Measurements from ENCODE around the gene SPATA33.
"Not testable (repeated sequence)": the region's sequence is repeated elsewhere in the genome, so short reads cannot be mapped to it uniquely, and the experiment has no call there.

SPATA33 gene

DNA sequence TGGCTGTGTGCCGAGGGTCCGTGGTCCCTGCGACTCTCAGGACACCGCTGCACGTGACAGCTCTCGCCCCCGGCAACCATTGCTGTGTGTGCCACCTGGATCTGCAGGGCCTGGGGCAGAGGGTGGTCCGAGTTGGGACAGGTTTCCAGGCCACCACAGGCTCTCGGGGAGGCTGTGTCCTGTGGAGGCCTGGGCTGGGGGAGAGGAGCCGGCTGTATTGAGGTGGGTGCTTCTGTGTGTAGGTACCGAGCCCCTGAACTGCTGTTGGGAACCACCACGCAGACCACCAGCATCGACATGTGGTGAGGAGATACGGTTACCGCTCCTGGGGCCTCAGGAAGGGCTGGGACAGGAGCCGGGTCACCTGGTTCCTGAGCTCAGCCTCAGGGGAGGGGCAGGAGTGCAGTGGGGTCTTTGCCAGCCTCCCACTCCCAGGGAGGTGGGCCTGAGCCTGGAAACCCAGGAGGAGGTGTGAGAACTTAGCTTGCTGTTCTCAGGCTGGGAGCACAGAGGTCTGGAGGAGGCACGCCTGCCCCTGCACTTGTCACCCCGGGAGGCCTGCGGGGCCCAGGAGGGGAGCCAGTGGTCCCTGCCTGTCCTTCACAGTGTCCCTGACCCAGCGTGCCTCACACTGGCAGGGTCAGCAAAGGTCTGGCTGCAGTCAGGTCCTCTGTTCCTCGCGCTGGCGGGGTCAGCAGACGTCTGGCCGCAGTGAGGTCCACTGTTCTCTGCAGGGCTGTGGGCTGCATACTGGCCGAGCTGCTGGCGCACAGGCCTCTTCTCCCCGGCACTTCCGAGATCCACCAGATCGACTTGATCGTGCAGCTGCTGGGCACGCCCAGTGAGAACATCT is 36.5 kb downstream of the SPATA33 start:
- DNase-seq (ENCODE audit: low read depth): no peak

DNA sequence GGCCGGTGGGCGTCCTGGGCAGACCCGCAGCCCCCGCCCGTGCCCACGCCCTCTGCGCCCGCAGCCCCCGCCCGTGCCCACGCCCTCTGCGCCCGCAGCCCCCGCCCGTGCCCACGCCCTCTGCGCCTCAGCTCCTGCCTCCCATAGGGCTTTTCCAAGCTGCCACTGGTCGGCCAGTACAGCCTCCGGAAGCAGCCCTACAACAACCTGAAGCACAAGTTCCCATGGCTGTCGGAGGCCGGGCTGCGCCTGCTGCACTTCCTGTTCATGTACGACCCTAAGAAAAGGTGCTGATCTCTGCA is 37.1 kb downstream of the SPATA33 start:
- DNase-seq (ENCODE audit: low read depth): not testable (repeated sequence)

DNA sequence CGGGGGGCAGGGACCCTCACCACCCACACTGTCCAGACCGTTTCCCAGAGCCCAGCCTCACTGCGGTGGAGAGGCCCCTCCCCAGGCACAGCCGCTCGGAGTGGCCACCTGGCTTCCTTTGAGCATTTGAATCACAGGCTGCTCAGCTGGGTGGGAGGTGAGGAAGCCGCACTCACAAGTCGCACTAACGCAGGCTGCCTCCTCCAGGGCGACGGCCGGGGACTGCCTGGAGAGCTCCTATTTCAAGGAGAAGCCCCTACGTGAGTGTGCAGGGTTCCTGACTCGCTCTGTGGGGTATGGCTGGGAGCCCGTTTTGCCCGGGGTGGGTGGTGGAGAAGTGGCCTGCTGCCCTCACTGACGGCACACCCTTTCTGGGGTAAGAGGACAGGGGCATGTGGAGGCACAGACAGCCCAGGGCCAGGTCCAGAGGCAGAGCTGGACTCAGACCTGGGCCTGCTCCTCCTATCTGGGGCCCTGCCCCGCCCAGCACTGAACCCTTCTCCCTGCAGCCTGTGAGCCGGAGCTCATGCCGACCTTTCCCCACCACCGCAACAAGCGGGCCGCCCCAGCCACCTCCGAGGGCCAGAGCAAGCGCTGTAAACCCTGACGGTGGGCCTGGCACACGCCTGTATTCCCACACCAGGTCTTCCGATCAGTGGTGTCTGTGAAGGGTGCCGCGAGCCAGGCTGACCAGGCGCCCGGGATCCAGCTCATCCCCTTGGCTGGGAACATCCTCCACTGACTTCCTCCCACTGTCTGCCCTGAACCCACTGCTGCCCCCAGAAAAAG is 37.6 kb downstream of the SPATA33 start:
- DNase-seq (ENCODE audit: low read depth): no peak

DNA sequence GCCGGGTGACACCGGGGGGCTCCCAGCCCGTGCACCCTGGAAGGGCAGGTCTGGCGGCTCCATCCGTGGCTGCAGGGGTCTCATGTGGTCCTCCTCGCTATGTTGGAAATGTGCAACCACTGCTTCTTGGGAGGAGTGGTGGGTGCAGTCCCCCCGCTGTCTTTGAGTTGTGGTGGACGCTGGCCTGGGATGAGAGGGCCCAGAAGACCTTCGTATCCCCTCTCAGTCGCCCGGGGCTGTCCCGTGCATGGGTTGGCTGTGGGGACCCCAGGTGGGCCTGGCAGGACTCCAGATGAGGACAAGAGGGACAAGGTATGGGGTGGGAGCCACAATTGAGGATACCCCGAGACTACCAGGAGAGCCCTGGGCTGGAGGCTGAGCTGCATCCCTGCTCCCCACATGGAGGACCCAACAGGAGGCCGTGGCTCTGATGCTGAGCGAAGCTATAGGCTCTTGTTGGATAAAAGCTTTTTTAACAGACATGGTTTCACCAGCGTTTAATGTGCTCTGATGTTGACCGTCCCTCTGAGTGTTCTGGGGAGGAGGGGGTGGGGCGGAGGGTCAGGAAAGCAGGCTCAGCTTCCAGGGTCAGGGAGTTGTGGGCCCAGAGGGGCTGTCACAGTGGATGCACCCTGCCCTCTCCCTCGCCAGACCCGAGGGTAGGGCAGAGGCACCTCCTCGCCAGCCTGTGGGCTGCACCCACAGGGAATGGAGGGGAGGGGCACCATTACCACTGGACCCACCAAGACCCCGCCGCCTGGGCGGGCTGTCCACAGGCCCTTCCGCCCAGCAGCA is 38.4 kb downstream of the SPATA33 start:
- no peak for DNase-seq (ENCODE audit: low read depth)

DNA sequence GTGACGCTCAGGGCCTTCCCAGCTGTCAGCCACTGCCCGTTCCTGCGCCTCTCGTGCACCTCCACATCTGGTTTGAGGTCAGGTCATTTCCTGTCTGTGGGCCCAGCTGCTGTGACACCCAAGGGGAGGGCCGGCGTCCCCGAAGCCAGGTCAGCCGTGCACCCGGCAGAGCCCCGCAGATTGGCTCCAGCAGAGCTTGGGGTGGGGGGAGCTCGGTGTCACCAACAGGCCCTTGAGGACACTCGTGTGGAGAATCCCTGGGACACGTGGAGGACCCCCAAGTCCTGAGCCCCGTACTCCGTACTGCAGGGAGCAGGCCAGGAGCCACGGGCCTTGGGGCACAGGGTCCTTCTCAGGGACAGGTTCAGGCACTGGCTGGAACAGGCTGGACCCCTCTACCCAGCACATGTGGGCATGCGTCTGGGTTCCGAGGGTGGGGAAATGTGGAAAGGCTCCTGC is 39.1 kb downstream of the SPATA33 start:
- no peak for DNase-seq (ENCODE audit: low read depth)

DNA sequence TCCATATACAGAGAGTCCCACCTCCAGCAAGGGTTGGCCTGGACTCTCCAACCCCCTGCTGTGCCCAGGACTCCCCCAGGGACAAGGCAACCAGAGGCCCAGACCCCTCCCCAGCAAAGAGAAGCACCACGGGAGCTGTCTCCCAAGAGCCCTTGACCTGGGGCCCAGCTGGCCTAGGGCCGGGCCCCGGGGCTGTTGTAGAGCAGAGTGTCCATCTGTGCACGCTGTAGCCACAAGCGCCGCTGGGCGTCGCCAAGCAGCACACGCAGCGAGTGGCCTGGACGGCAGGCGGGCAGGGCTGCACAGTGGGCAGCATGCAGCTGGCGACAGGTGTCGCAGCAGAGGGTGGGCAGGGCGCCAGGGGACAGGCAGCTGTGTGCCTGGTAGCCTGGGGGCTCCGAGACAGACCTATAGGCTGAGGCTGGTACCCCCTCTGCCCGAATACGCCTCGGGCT is 39.6 kb downstream of the SPATA33 start:
- DNase-seq (ENCODE audit: low read depth): no peak

DNA sequence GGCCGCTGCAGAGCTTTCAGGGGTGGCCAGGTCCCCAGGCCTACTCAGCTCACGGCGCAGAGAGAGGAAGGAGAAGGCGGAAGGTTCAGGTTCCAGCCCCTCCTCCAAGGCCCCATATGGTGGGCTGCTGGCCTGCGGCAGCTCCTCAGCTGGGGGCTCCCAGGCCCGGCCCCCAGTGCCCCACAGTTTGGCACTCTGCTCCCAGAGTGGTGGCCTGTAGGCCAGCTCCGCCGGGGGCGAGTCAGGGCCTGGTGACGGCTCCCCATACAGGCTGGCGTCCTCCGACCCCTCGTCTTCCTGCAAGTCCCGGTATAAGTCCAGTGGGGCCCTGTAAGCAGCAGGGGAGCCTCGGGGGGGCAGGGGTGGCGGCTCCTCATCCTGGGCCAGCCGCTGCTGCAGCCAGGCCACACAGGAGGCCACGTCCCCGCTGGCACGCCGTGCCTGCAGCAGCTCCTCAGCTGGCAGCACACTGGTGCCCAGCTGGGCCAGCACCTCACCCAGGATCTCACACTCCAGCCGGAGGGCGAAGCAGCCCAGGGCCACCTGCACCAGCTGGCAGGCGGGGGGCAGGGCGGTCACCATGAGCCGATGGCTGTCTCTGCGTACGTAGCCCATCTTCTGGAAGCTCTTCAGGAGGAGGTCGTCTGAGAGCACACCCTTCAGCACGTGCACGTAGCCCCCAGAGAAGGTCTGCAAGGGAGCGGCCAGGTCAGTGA is 40.1 kb downstream of the SPATA33 start:
- no peak for DNase-seq (ENCODE audit: low read depth)

DNA sequence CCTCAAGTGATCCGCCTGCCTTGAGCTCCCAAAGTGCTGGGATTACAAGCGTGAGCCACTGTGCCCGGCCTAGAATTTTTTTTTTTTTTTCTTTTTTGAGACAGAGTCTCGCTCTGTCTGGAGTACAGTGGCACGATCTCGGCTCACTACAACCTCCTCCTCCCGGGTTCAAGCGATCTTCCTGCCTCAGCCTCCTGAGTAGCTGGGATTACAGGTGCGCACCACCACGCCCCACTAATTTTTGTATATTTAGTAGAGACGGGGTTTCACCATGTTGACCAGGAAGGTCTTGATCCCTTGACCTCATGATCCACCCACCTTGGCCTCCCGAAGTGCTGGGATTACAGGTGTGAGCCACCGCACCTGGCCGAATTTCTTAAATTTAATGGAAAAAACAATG is 41.1 kb downstream of the SPATA33 start:
- DNase-seq (ENCODE audit: low read depth): not testable (repeated sequence)

DNA sequence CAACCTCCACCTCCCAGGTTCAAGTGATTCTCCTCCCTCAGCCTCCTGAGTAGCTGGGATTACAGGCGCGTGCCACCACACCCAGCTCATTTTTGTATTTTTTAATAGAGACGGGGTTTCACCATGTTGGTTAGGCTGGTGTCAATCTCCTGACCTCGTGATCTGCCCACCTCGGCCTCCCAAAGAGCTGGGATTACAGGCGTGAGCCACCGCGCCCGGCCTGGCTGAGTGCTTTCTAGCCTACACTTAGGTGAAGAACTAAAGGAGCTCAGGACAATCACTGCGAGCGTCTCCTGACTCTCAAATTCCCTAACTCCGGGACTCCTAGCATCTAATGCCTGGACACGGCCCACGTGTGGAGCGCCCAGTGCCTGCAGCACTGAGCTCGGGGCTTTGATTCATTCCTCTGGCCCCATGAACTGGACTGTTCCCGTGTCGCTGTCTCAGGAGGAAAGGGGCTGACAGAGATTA is 42.0 kb downstream of the SPATA33 start:
- DNase-seq (ENCODE audit: low read depth): not testable (repeated sequence)

DNA sequence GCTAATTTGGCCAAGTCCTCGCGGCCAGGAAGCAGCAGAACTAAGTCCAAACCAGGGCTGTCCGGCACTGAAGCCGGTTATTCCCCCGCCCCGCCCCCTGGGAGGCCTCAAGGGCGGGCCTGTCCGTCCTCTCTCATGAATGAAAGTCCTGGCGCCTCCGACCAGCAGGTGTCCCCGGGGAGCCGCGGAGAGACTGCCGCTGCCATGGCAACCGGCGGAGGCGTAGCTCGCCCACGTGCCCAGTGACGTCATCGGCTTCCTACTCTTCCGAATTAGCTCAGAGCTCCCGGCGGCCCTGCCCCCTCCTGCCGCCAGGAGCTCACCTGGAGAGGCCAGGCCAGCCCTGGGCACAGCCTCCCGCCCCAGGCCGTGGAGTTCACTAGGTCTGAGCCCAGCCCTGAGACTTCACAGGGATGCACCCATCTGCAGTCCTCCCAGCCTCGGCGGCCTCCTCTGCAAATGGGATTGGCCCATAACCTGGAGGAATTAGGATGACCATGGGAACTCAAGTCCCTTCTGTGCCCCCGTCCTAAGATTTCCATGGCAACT is 42.5 kb downstream of the SPATA33 start:
- DNase-seq (ENCODE audit: low read depth): peak; percentile 91

DNA sequence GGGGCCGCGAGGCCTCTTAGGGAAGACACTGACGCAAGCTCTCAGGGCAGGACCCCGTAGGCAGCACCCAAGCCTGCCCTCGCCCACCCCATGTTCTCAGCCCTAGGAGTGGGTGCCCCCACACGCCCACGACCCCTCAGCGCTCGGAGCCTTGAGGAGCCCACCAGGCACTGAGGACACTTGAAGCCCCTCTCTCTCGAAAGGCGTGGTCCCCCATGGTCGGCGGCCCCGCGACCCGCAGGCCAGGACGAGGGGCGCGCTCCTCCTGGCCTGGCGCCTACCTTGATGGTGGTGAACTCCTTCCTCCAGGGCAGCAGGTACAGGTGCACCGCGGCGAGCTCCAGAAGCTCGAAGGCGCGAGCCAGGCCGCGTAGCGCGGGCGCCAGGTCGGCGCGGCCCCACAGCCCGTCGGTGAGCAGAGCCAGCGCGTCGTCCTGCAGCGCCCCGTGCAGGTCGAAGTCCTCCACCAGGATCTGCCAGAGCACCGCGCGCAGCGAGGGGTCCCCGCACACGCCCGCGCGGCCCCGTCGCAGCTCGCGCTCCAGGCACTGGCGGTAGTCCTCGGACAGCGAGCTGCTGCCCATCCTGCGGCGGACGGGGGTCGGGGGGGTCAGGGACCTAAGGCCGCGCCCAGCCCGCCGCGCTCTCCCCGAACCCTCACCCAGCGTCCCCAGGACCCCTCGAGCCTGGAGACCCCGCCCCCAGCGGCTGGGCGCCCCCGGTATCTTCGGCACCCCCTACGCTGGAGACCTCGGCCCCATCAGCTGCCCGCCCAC is 43.2 kb downstream of the SPATA33 start:
- DNase-seq (ENCODE audit: low read depth): no peak

DNA sequence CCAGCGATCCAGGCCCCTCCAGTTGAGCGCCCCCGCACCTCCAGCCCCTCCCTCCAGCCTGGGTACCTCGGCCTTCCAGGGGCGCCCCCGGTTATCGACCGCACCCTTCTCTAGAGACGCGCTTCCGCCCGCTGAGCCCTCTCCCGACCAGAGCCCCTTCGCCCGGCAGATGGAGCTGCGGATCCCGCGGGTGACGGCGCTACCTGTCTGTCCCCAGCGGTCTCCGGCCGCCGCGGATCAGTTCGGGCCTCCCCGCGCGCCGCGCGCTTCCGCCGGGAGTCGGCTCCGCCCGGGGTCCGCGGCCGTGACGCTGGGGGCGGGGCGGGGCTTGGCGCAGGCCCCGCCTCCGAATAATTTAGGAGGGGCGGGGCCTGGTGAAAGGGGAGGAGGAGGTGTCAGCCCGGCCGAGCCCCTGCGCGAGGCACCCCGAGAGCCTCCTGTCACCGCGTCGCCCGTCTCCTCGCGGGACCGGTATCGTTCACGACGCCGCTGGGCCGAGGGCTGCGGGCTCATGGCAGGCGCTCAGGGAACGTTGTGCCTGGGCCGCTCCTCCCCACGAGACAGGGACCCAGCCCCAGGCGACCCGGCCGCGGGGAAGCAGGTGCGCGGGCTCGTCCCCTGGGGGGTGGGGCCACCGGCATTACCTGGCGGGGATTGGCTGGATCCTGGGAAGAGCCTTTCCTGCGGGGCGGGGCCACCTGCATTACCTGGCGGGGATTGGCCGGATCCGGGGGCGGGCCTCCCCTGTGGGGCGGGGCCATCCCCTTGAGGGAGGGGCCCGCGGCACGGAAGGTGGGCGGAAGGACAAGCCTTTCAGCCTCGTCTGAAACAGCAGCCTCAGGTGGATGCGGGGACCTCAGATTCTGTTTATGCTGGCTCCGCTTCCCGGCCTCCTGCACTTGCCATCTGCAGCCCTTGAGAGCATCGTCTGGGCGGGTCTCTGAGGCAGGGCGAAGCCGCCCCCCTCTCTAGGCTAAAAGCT is 44.1 kb downstream of the SPATA33 start, which contains the start of gene SPATA2L:
SPATA2L (minus strand) TSS at position 281 of the 982 bp plus-strand sequence. CDS start 473 bp downstream, outside the sequence.
- DNase-seq (ENCODE audit: low read depth): peak; percentile 96

DNA sequence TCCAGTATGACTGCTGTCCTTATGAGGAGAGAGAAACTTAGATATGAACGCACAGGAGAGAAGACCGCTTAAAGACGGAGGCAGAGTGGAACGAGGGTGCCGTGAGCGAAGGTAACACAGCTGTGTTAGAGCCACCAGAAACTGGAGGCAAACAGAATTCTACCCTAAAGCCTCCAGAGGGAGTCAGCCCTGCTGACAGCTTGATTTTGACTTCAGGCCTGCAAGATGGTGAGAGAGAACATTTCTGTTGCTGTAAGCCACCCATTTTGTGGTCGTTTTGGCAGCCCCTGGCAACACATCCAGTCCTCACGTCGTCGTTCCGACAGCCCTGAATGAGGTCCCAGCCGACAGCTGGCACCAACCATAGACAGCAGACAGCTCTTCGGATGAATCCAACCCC is 46.6 kb downstream of the SPATA33 start:
- DNase-seq (ENCODE audit: low read depth): no peak

DNA sequence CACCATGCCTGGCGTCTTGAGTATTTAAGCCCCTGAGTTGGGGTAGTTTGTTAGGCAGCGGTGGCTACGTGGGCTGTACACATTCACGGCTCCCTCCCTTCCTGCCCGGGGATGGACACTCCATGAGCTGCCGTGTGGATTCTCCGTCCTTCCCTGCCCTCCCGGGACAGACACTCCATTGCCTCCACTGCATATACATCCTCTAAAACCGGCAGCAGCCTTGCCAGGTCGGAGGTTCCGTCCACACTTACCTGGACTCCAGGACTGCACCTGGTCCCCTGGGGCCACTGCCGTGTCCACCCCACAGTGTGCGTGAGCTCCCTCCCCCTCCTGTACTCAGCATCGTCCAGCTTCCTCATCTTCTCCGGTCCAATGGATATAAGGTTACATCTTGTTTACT is 47.4 kb downstream of the SPATA33 start:
- no peak for DNase-seq (ENCODE audit: low read depth)

DNA sequence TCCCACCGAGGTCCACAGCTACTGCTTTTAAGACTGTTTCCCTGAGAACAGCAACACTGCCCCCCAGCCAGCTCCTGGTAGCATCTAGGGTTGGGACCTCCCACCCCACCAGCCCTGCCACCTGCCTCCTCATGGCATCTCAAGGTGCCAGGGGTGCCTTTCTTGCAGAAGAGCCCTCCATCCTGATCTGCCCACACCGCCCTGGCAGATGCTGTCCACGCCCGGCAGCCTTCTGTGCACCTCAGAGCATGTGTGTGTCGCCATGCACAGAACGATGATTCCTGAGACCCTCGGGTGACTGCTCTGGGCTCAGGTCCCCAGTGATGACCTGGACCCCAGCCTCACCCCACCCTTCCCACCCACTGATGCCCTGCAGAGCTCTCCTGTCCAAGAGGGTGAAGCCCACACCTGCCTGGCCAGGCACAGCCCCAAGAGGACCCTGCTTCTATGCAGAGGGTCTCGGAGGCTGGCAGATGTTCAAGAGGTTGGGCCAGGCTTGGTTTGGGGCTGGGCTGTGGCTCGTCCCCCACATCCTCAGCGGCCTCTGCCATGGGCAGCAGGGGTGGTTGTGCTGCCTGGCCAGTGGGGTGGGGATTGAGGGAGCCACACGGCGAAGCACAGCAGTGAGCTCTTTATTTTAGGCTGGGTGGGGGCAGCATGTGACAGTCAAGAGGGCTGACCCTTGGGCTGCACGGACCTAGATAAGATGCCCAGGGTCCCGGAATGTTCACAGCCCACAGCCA is 49.1 kb downstream of the SPATA33 start:
- no peak for DNase-seq (ENCODE audit: low read depth)

DNA sequence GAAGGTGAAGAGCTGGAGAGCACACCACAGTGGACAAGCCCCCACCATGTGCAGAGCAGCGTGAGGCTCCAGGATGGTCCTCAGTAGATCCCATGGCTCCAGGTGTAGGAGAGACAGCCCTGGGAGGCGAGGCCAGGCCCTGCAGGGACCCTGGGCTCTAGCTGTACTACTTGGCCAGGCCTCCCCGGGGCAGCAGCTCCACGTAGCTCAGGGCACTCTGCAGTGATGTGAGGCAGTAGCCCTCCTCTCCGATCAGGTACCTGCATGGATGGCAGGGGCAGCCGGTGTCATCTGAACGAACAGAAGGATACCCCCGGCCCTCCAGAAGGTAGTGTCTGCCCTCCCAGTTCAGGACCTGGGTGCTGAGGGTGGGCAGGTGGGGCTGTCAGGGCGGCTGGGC is 50.1 kb downstream of the SPATA33 start:
- no peak for DNase-seq (ENCODE audit: low read depth)

DNA sequence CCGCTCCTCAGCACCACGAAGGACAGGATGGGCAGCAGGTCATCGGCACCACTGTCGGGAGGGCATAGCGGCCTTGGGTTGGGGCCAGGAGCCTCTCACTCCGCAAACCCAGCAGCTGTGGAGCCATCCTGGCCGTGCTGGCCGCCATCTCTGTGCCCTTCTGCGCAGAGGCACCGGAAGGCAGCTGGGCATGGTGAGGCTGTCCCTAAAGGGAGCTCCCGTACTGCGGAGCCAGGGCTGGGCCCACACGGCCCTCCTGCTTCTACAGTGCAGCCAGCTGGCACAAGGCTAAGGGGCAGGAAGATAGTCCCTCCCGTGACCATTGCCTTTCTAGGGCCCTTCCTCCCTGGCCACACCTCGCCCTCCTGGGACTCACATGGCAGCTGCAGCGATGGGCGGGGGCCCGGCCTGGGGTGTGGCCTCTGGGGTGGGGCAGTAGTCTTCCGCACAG is 50.9 kb downstream of the SPATA33 start:
- DNase-seq (ENCODE audit: low read depth): no peak

DNA sequence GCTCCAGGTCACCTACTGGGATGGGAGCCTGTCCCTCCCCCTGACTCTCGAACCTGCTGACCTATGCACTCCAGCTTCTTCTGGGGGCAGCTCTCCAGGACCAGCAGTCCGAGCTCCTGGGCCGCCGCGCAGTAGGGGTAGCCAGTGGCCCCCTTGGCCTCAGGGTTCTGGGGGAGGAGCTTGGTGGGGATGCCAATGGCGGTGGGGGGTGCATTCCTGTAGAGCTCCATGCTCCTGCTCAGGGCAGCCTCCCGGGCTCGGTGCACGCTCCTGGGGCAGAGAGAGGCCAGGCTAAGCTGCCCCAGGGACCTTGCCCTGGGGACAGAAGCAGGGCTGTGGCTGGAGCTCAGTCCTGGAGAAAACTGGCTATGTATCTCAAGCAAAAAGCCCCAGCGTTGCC is 51.5 kb downstream of the SPATA33 start:
- DNase-seq (ENCODE audit: low read depth): no peak

All from activated gamma-delta T cell treated with anti-CD3 and anti-CD28 coated beads, Interleukin-2, amount 50 U/mL, for 16 hours (primary cell).